SKM-1 treated with dmso at 0.1 percent for 144 hours (cell line): ENCODE measurements around the gene PFKFB2.

ENCODE experiments used
- DNase-seq: peaks from one replicate; lab custom pipeline; 2025; ENCODE audit not compliant: unreplicated experiment; lab: John Stamatoyannopoulos, UW

Gene PFKFB2

DNA sequence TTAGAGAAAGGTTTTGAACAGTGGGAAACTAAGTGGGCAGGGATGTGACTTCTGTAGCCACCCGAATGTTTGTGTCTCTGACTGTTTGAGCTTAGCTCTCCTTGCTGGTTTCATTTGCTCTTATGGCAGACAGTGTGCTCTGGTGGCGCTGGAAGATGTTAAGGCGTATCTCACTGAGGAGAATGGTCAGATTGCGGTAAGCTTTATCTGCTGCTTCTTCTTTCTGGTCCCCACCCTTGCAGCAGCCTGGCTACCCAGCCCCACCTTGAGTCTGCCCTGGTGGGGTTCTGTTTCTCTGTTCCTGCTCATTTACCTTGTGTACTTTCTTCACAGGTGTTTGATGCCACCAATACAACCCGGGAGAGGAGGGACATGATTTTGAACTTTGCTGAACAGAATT is 9.9 kb downstream of the PFKFB2 start:
- no peak for DNase-seq

DNA sequence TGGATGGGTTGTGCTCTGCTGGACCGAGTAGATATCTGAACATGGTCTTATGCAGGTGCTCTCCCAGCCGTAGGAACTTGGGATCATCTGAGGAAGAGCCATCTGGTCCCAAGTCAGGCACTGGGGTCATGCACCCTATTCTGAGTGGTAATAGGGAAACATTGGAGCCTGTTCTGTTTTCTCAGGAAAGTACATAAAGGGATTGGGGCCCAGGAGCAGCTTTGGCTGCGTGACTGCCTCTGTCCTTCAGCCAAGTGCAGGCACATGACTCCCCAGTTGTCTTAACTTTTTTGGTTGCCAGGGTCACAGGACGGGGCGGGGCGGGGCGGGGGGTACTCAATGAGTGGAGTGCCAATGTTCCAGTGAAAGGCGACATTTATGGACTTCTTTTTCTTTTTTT is 11.5 kb downstream of the PFKFB2 start:
- no peak for DNase-seq

DNA sequence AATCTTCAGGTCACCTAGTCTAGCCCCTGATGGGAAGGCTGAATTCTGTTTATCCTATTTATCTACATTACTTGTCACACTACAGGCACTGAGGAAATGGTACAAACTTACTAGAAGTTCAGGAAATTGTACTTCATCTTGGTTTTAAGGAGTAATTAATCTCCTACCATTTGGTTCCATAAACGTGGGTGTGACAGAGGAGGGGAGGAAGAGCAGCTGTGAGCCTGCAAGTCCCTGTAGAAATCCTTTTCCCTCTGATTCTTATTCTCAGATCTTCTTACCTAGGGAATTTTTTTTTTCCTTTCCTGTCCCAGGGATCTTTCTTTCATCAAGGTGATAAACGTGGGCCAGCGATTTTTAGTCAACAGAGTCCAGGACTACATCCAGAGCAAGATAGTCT is 14.1 kb downstream of the PFKFB2 start:
- no peak for DNase-seq

DNA sequence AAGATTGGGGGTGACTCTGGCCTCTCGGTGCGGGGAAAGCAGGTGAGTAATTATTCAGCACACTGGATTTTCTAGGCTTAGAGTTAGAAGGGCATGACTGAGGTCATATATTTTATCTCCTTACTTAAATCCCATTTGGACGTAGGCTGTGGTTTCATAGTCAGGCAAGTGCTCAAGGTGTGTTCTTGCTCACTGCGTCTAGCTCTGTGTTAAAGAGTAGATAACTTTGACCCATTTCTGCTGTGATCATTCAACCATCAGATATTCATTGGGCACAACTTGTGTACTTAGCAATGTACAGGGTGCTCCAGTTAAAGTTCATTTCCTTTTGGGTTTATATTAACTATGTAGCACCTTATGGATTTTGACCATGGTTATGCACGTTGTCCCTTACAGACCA is 14.6 kb downstream of the PFKFB2 start:
- no peak for DNase-seq

DNA sequence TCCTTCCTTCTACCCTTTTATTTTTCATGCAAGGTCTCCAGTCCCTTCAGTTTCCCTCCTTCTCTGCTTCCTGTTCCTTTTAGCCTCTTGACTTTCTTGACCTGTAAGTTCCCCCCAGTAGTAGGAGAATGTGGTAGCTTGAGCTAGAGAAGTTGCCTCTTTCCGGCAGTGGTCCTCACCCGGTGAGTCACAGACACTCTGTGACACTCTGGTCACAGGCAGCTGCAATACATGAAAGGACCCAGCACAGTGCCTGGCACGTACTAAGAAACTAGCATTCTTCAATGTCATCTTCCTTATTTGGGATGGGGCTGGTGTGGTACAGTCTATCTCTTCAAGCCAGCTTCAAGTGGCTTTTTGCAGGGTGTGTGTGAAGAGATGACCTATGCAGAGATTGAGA is 16.0 kb downstream of the PFKFB2 start:
- DNase-seq, result peak; percentile 11

DNA sequence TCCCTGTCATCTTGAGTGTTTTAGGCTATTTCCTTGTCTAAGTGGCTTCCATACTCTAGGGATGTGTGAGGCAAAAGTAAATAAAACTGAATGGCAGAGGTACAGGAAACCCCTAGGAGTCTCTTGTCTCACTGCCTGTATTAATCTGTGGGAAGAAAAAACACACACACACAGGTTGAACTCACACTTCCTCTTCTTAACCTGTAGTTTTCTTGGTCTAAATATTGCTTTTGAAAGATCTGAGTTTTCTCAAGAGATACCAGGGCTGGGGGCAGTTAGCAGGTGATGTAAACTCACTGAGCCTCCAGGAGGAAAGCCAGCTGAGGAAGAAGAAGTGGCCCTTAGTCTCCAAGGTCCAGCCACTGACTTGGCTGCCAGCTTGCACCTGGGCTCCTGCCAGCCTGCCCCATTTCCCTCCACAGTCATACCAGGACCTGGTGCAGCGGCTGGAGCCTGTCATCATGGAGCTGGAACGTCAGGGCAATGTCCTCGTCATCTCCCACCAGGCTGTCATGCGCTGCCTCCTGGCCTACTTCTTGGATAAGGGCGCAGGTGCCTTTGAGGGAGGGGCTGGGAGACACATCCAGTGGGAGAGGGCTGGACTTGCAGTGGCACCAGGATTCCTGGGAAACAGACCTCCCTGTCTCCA is 16.9 kb downstream of the PFKFB2 start:
- DNase-seq, result peak; percentile 32

DNA sequence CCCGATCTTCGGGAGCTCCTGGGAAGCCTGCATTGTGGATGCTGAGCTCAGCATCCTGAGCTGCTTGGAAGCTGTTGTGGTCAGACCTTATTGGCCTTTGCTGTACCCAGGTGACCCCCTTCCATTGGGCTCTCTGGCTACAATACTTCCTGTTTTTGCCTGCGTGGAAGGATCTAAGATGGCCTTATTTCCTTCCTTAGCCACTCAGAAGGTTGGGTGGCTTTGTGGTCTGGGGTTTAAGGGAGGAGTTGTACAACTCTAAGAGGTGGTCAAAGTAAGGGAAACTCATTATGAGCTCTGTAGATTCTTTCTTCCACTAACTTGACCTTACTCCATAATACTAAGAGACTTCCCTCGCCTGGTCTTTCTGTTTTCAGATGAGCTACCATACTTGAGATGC is 17.7 kb downstream of the PFKFB2 start:
- peak; percentile 98 for DNase-seq

DNA sequence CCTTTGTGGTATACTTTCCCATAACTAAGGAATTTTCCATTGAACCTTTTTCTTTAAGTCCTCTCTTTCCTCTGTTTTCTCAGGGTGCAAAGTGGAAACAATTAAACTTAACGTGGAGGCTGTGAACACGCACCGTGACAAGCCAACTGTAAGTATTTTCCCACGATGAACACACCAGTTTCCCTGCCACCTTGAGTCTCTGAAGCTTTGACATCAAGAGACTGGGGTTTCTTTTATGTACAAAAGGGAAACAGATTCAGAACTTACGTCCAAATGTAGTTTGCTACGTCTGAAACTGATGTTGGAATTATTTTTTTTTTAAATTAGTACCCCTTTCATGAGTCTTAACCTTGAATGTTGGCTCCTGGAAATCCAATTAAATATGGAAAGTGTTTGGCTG is 18.4 kb downstream of the PFKFB2 start:
- no peak for DNase-seq

DNA sequence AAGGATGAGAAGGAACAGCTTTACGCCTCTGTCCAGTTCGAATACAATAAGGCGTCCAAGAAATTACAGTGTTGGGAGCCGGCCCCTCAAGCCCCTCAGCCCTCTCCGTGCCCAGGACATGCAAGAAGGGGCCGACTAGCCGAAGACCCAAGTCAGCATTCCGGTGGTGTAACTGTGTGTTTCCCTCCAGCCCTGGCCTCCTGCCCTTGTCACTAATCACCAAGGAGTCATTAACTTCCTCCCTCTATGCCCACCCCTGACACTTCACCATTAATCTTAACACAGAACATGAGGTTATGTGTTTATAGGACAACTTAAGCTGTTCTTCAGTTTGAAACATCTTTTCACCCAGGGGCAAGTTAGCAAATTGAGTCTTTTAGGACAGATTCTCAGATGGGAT is 19.2 kb downstream of the PFKFB2 start:
- DNase-seq, result no peak

DNA sequence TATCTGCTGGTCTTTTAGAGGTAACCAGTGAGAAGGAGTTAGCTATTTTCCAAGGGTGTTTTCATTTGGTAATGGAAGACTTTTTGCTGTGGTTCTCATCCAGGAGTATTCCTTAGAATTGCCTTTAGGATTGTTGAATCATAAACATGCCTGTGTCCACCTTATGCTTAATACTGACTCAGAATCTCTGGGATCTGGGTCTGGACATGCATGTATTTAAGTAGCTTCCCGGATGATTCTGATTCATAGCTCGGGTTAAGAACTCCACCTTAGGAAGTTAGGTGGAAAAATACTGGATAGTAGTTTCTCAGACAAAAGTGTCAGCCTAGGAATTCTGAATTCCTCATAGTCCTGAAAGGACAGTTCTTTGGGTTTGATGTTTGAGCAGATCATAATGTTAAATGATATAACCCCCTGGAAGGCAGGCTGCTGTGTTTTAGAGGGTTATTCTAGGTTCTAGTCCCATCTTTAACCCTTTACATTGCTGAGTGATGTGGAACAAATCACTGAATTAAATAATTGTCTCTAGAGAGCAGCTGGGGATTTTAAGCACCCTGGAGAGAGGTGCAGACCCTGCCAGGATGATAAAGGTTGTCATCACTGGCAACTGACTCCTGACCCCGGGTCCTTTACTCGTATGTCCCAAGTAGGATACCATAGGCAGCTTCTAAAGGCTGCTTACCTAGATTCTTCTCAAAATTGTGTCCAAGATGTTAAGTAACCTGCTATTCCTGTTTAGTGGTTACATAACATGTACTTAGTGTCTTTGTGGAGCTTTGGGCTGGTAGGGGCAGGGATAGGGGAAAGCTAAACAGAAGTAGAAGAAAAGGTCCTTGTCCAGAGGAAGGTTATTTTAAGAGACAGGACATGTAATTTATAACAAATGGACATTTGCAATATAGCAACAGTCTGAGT is 21.1 kb downstream of the PFKFB2 start:
- DNase-seq, result no peak

DNA sequence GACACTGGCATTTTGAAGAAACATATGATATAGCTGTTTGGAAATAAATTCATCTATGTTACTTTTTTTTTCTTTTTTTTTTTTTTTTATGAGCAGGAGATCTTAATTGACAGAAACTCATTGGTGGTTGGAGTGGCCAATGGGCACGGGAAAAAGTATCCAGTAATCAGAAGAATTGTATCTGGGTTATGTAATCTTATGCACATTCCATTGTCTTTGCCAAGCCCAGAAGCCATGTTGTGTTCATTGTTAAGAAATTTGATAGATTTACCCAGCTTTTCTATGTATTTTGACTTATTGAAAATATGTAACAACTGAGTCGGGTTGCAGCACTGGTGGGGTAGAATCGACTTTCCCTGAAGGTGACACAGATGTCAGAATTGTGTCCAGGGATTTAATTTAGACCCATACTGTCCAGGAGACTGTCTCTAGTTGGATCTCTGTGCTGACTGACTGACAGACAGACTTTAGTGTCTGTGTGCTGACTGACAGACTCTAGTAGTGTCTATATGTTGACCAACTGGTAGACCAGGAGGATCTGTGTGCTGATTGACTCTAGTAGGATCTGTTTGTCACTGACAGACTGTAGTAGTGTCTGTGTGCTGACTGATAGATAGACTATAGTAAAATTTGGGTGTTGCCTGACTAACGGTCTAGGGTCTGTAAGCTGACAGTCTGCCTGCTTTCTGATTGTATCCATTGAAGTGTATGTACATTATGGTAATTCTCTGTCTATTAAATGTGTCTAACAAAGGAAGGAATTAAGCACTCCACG is 23.3 kb downstream of the PFKFB2 start:
- DNase-seq, result no peak

DNA sequence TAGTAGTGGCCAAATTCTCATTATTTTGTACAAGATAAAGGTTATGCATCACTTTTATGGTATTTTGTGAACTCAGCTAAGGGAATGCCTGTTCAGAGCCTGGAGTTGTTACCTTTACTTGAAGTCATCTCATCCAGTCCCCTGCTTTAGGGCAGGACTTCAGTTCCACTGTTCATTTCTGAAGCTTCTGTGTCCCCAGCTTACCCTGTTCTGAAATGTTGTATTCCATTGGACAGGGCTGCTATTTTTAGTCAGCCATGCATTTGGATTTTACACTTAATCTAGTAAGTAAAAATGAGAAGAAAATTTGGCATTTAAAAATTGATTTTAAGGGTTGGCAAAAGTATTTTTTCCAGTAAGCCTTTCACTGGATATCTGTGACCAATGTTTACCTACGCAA is 23.9 kb downstream of the PFKFB2 start:
- DNase-seq, result no peak

DNA sequence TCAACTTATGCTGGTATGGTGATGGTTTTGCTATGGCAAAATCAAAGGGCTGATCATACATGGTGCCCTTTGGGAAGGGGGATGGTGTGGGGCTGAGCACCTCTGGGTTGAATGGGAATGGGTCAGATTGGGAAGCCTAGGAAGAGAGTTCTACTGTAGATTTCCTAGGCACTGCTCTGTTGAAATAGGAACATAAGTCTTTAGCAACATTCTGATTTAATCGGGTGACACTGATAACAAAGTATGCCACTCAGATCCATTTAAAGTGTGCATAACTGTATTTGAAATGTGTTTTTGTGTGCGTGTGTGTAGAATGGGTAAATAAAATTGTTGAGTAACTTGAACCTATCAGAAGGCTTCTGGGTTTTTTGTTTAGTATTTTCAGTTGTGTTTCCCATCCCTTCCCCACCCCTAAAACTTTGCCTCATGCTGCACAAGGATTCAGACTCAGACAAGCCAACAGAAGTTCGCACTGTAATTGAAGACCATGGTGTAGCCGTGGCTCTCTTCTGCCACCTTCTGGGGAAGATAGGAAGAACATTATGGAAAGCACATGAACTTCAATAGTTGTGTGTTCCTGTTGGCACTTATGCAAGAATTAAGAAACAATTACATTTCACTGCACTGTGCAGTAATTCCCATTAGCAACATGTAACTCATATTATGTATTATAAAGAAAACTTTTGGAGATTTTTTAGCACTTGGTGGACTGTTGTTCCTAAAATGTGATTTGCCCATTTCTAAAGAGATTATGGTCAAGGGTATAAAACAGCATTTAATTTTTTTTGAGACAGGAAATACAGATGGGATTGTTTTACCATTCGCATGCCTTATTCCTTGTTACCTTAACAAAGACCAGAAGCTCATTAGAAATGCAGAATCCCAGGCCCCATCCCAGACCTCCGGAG is 24.6 kb downstream of the PFKFB2 start:
- peak; percentile 83 for DNase-seq

DNA sequence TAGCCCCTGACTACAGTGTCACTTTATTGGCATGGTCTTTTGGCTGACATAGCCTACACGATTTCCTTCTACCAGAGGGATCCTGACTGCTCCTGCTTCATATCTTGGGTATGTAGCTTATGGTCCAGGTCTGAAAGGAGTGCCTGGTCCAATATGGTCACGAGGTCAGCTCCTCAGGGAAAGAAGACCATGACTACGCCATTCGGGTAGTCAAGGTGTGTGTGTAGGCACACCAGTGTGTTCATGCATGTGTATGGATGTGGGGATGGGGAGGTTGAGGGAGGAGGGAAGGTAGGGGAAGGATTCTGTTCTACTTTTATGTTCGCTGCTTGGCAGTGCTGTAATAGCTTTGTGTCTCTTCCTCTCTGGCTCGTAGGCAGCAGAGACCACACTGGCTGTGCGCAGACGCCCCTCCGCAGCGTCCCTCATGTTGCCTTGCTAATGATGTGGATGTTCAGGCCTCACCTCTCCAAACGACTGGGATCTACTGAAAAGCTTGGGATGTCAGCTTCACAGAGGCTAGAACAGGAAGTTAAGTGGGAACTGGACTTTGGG is 25.6 kb downstream of the PFKFB2 start:
- DNase-seq, result no peak

DNA sequence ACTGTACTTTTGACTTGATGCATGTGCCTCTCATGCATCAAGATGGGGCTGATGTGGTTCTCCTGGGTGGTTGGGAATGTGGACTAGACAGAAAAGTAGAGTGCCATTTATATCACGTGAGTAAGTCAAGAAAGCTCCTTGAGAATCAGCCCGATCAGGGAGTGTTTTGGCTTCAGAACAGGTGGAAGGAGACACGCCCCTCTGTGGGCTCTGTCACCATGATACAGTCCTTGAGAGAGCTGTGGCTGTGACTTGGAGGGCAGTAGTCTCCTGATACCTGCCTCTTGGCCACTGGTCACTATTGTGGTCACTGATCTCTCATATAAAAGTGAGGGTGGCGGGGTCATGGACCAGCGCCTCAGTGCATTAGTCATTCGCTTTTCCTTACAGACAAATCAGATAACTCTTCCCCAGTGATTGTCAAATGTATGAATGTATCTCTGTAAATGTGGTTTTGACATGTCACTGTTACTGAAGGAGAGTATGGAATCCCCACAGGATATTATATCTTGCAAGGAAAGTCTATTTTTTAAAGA is 26.7 kb downstream of the PFKFB2 start:
- DNase-seq, result no peak

DNA sequence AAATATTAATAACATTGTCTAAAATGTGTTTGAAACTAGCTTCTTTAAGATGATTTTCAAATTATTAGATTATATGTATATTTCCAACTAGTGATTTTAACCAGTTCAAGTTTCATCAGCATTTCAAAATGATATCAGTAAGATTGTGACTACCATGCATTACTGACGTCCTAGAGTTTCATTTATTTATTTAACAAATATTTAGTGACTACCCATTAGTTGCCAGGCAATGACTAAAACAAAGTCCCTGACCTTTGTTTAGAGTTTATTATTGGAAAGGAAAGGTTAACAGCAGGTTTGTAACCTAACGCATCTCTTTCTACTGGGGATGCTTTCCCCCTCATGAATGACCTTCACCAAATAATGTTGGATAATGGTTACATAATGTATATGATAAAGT is 28.0 kb downstream of the PFKFB2 start:
- no peak for DNase-seq

DNA sequence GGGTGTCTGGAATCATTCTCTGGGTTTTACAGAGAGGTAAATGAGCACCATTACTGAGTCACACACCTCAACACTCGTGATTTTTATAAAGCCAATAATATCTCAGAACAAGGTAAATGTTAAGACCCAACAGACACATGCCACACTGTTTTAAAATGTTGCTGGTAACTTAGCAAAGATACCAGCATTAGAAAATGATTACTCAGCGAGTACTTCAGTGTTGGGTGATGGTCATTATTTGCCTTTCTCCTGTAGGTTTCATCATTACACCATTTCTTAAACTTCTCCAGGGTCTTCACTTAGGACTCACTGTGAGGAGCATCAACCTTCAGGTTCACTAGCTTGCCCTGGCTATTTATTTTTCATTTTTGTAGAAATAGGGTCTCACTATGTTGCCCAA is 28.7 kb downstream of the PFKFB2 start:
- DNase-seq, result no peak

DNA sequence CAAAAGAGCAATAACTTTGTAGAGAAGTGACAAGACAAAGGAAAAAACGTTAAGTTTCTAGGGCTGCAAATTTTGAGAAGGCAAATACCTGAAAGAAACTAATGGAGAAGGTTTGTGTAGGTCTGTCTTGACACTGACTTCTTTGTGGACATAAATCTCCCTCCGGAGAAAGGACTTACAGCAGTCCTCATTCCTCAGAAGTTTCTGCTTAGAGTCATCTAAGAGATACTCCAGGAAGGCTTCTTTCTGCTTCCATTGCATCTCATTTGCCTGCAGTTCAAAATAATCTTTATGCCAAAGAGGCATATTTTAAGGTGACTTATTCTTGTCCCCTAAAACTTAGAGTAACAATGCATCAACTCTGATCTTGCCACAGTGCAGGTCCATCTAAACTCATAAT is 31.2 kb downstream of the PFKFB2 start:
- no peak for DNase-seq

DNA sequence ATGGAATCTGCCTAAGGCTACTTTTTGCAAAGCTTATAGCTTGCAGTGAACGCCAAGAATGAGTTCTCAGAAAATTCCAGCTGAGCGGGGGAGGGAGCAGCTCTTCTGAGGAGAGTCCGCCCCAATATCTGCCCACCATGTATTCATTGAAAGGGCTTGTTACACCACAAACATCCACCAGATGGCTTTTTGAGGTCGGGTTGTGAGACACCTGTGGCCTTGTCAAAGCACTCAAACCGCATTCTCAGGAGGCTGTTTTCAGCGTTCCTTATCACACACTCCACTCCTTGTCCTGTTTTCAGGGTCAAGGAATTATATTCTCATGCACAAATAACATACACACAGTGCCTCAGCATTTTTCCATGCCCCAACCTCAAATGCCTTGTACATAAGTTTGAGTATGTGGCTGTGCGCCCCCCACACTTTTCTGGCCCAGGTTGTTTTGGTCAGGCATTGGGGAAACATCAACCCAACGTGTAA is 31.7 kb downstream of the PFKFB2 start:
- peak; percentile 34 for DNase-seq

DNA sequence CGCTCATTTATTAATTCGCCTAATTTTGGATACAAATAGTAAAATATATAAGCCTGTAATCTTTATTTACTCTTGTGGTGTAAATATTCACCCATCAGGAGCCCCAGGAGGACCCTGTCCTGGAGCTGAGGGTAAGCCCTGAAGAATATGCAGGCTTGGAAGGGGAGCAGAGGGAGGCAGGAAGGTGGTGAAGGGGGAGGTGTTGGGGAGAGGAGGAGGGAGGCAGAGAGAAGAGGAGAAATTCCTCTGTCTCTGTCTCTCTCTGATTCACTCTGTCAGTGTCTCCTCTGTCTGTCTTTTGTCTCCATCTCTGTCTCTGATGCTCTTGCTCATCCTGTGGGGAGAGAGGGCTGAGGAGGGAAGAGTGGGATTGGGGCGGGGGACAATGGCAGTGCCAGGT is 32.8 kb downstream of the PFKFB2 start:
- no peak for DNase-seq
